GM12878 (cell line): ENCODE results near the gene MAL. TPM values are rescaled to one million over a fixed set of nuclear protein-coding genes. Genes with fewer than 3 reads are reported as not detected.

Experiments used
- ATAC-seq: fragments of 200-7000 bp; cut with Tn5 transposase; 3 replicates; pipeline ENCODE4 v1.9.1; 2020; ENCODE audit warnings: mild to moderate bottlenecking, moderate library complexity
- BruUV-seq: library from RNA; stranded (reverse); fragments of 400-500 nt; replicated peaks from 2 replicates; lab custom pipeline; 2021; lab: Mats Ljungman, UMichigan
- CTCF ChIA-PET: fragments of 300-600 bp; sonication (Branson Sonifier 250); formaldehyde crosslinking; extraction: SDS; loops from one replicate; lab custom pipeline; 2021; ENCODE audit warnings: inconsistent platforms; lab: Yijun Ruan, JAX
- POLR2A ChIA-PET: fragments of 350-600 bp; formaldehyde crosslinking; extraction: SDS; loops from one replicate; lab custom pipeline; 2021; ENCODE audit warnings: inconsistent platforms; lab: Charles Lee
- RAD21 ChIA-PET: fragments of 300-600 bp; sonication (Branson Sonifier 250); formaldehyde crosslinking; loops from one replicate; lab custom pipeline; 2023; ENCODE audit warnings: antibody characterized with exemption; ENCODE audit not compliant: unreplicated experiment; lab: Charles Lee
- SMC1A ChIA-PET: fragments of 300-600 bp; sonication (Branson Sonifier 250); formaldehyde crosslinking; loops from one replicate; lab custom pipeline; 2023; ENCODE audit not compliant: unreplicated experiment, uncharacterized antibody; lab: Charles Lee
- DNase-seq: peaks from one replicate; pipeline ENCODE4 v3.0.0-alpha.2; 2011; ENCODE audit warnings: low read depth, low spot score
- FAIRE-seq: peaks from 3 replicates; lab custom pipeline; 2011; peaks lifted over from hg19 to GRCh38; lab: Jason Lieb, UNC
- H2AFZ ChIP-seq: 2 replicates; pipeline ENCODE4 v1.6.0; 2011; ENCODE audit warnings: low read depth, low read length, control low read depth; ENCODE audit not compliant: control insufficient read depth
- H3K27ac ChIP-seq: 2 replicates; pipeline ENCODE4 v1.5.1; 2011; ENCODE audit warnings: control low read depth; ENCODE audit not compliant: control insufficient read depth, insufficient read depth
- H3K27me3 ChIP-seq, 2 experiments: replicated peaks in 1 of 2; 2 replicates each; pipeline versions ENCODE4 v1.6.0 to v1.6.1; 2011; ENCODE audit warnings: low read length in 1 of 2; ENCODE audit not compliant: control insufficient read depth in 2 of 2, insufficient read depth in 2 of 2
- H3K36me3 ChIP-seq, 2 experiments: 2 replicates each; pipeline ENCODE4 v1.5.1; 2011; ENCODE audit warnings: low read length in 1 of 2; ENCODE audit not compliant: control insufficient read depth in 2 of 2, insufficient read depth in 2 of 2
- H3K4me1 ChIP-seq: 2 replicates; pipeline ENCODE4 v1.6.1; 2011; ENCODE audit warnings: mild to moderate bottlenecking, low read length, moderate library complexity, mixed read lengths; ENCODE audit not compliant: control insufficient read depth, insufficient read depth
- H3K4me2 ChIP-seq: 2 replicates; pipeline ENCODE4 v1.6.0; 2011; ENCODE audit warnings: control low read depth; ENCODE audit not compliant: control insufficient read depth, insufficient read depth
- H3K4me3 ChIP-seq: fragments of 200-600 bp; sonication (generic); 2 replicates; pipeline ENCODE4 v1.5.1; 2016
- H3K79me2 ChIP-seq: 2 replicates; pipeline ENCODE4 v1.6.0; 2011; ENCODE audit warnings: low read length; ENCODE audit not compliant: control insufficient read depth, insufficient read depth
- H3K9ac ChIP-seq: 2 replicates; pipeline ENCODE4 v1.8.0; 2011; ENCODE audit warnings: low read length, control low read depth, mixed read lengths; ENCODE audit not compliant: control insufficient read depth, insufficient read depth
- H3K9me3 ChIP-seq: replicated peaks from 3 replicates; pipeline ENCODE4 v1.5.1; 2011; ENCODE audit warnings: mild to moderate bottlenecking, low read length; ENCODE audit not compliant: control insufficient read depth, insufficient read depth
- H4K20me1 ChIP-seq: 2 replicates; pipeline ENCODE4 v1.6.0; 2011; ENCODE audit not compliant: control insufficient read depth, insufficient read depth
- BRCA1 ChIP-seq: IDR thresholded peaks from 2 replicates; pipeline ENCODE4 v1.6.1; 2011; ENCODE audit warnings: low read depth, low read length, improper control_type of control experiment
- CBX3 ChIP-seq: fragments of 200-600 bp; sonication (generic); IDR thresholded peaks from 2 replicates; pipeline ENCODE4 v1.6.1; 2016; ENCODE audit warnings: low read depth, borderline replicate concordance
- CREB1 ChIP-seq: IDR thresholded peaks from 2 replicates; pipeline ENCODE4 v1.6.1; 2012; ENCODE audit warnings: low read depth, mild to moderate bottlenecking, inconsistent platforms
- E2F4 ChIP-seq: IDR thresholded peaks from 2 replicates; pipeline ENCODE4 v1.6.1; 2012; ENCODE audit warnings: low read depth, low read length, improper control_type of control experiment
- E2F8 ChIP-seq: fragments of 450-650 bp; IDR thresholded peaks from 2 replicates; pipeline ENCODE4 v1.6.1; 2018; ENCODE audit warnings: mild to moderate bottlenecking, low read depth, moderate library complexity; ENCODE audit not compliant: partially characterized antibody
- FOXM1 ChIP-seq: IDR thresholded peaks from 2 replicates; pipeline ENCODE4 v1.6.1; 2012; ENCODE audit warnings: low read depth, mild to moderate bottlenecking, inconsistent platforms, low read length, moderate library complexity
- GABPA ChIP-seq: IDR thresholded peaks from 2 replicates; pipeline ENCODE4 v1.6.1; 2014; ENCODE audit warnings: antibody characterized with exemption, low read depth, mild to moderate bottlenecking, inconsistent platforms
- HDAC6 ChIP-seq: fragments of 200-600 bp; sonication (generic); IDR thresholded peaks from one replicate; pipeline ENCODE4 v1.8.0; 2017; ENCODE audit warnings: antibody characterized with exemption; ENCODE audit not compliant: unreplicated experiment
- IRF4 ChIP-seq: IDR thresholded peaks from 2 replicates; pipeline ENCODE4 v1.6.1; 2011; ENCODE audit warnings: low read depth, low read length
- NFXL1 ChIP-seq: fragments of 450-650 bp; IDR thresholded peaks from 2 replicates; pipeline ENCODE4 v1.6.1; 2017; ENCODE audit warnings: antibody characterized with exemption, mild to moderate bottlenecking, borderline replicate concordance
- RB1 ChIP-seq: fragments of 450-650 bp; formaldehyde crosslinking; IDR thresholded peaks from 2 replicates; pipeline ENCODE4 v1.6.1; 2017; ENCODE audit warnings: mild to moderate bottlenecking, borderline replicate concordance
- SMARCA5 ChIP-seq: fragments of 450-650 bp; IDR thresholded peaks from 2 replicates; pipeline ENCODE4 v1.6.1; 2017; ENCODE audit warnings: mild to moderate bottlenecking
- YBX1 ChIP-seq: fragments of 450-650 bp; IDR thresholded peaks from 2 replicates; pipeline ENCODE4 v1.6.1; 2016; ENCODE audit warnings: antibody characterized with exemption
- ZBTB11 ChIP-seq: fragments of 450-650 bp; formaldehyde crosslinking; IDR thresholded peaks from 2 replicates; pipeline ENCODE4 v1.5.0; 2022; ENCODE audit warnings: mild to moderate bottlenecking, missing genetic modification characterization
- ZSCAN29 ChIP-seq: fragments of 450-650 bp; IDR thresholded peaks from 2 replicates; pipeline ENCODE4 v1.6.1; 2017; ENCODE audit warnings: mild to moderate bottlenecking, moderate library complexity
- WGBS: methylation state at CpG from one replicate; pipeline ENCODE4 v1.1.6; 2016; ENCODE audit warnings: low lambda C conversion rate; ENCODE audit not compliant: insufficient replicate concordance, insufficient coverage; ENCODE audit errors: missing lambda C conversion rate; 5-methylcytosine and 5-hydroxymethylcytosine counted together
- in situ Hi-C: fragments of 300-500 bp; cut with MboI; formaldehyde crosslinking; loops from 9 replicates; pipeline ENCODE4 v1.14.3; 2018; ENCODE audit warnings: mixed read lengths
- intact Hi-C: fragments of 100-400 bp; cut with micrococcal nuclease; formaldehyde crosslinking; loops from one replicate; pipeline ENCODE4 v1.14.2; 2022; ENCODE audit not compliant: unreplicated experiment
- polyA plus RNA-seq, 11 experiments: library from polyadenylated mRNA; depleted of rRNA in 4 of 11; unstranded in 6 of 11; stranded (reverse) in 5 of 11; fragments of >200 nt; fragmentation: Nextera tagmentation in 4 of 11; fragmentation: Illumina TruSeq in 1 of 11; extraction: Ambion mirVana in 4 of 11; extraction: Trizol in 1 of 11; gene quantifications; 1 replicate in 1 of 11; 2 replicates in 10 of 11; pipeline versions ENCODE4 v1.2.1 to v1.2.3, GENCODE V29; 2011 to 2016; ENCODE audit warnings: inconsistent platforms in 2 of 11, missing spikeins in 2 of 11, low read depth in 1 of 11
- total RNA-seq, 4 experiments: library from RNA; depleted of rRNA in 3 of 4; stranded (reverse); fragments of >200 nt in 3 of 4; fragmentation: Illumina TruSeq in 1 of 4; extraction: Trizol in 1 of 4; gene quantifications; 2 replicates each; pipeline versions ENCODE4 v1.2.1 to v1.2.3, GENCODE V29; 2013 to 2021

The MAL gene
- total and polyA plus RNA-seq, 10 of the 15 experiments (the other 5 are each of a cell fraction or from before 2014, with no cell fraction given) = 1.3 to 4.5 (median 1.7) TPM

GRCh38 chr2:95022309-95023221 lies 2.9 kb upstream of the MAL start:
- ChIA-PET RAD21 (interaction anchor here (0.7 to 6.7 kb wide), 22 partner anchors 9 to 149 kb away, joined by 3 to 120 read pairs (median 6); partner anchors contain the start of gene MRPS5), POLR2A (interaction anchor here (1.1 to 2.9 kb wide), 5 partner anchors 31 to 92 kb away, joined by 3 to 15 read pairs (median 5); no protein-coding TSS in a partner anchor), SMC1A (interaction anchor here (0.7 to 6.2 kb wide), 26 partner anchors 10 to 175 kb away, joined by 3 to 94 read pairs (median 4); partner anchors contain the start of gene MRPS5), CTCF (interaction anchor here (0.6 to 6.7 kb wide), 31 partner anchors 9 to 322 kb away, joined by 3 to 339 read pairs (median 5); partner anchors contain the start of gene MRPS5)
- ATAC-seq (peak; percentile 88), DNase-seq (peak; percentile 69), FAIRE-seq (no peak)
- no peak overlapping the region for H3K4me3 ChIP-seq
- no TSS peak for BruUV-seq
- peaks cover 0 to 2% of the 10 kb centered on the region in 2 experiments; a peak in 3 of 4 replicates for H3K27me3 ChIP-seq
- peaks cover 6% of the 10 kb centered on the region for H3K4me1 ChIP-seq
- H3K9ac ChIP-seq = no peak overlapping the region
- intact Hi-C loops = loop anchor here (1.0 to 10.0 kb wide), 5 partner anchors 31 to 182 kb away; partner anchors contain the start of gene ZNF892
- no peak overlapping the region; the same call in 1 of the 2 replicates for H2AFZ ChIP-seq
- no peak overlapping the region for H3K27ac ChIP-seq
- WGBS = 3% methylated on average over 15 of the region's 15 CpGs
- no peaks in the 10 kb centered on the region; the same call in 1 of the 2 replicates for H3K79me2 ChIP-seq
- H4K20me1 ChIP-seq = no peaks in the 10 kb centered on the region
- H3K36me3 ChIP-seq = no peaks in the 10 kb centered on the region
- H3K4me2 ChIP-seq = peak overlapping the region; percentile 26
- in situ Hi-C loops = loop anchor here (5.0 kb wide), 2 partner anchors 55 to 95 kb away; no protein-coding TSS in a partner anchor
- no peaks in the 10 kb centered on the region for H3K9me3 ChIP-seq
- TF ChIP-seq BRCA1 = no peak
- no peak for TF ChIP-seq IRF4
- no peak for TF ChIP-seq FOXM1
- TF ChIP-seq CREB1 = peak; percentile 7; the same call in 1 of the 2 replicates
- TF ChIP-seq RB1 = 0 out of 2 replicates have a peak, but pooled peaks have one; percentile 41
- TF ChIP-seq CBX3 = no peak
- TF ChIP-seq HDAC6 = no peak
- TF ChIP-seq ZBTB11 (CRISPR knock-in tag) = no peak
- no peak for TF ChIP-seq GABPA
- no peak for TF ChIP-seq YBX1
- TF ChIP-seq SMARCA5 = peak; percentile 77; the same call in 1 of the 2 replicates
- no peak for TF ChIP-seq NFXL1
- TF ChIP-seq ZSCAN29 = no peak
- TF ChIP-seq E2F4 = no peak
- no peak for TF ChIP-seq E2F8
